K562 (cell line): ENCODE measurements around the gene TSPYL4.

Source experiments
- BRD9 ChIP-seq: fragments of 450-650 bp; IDR thresholded peaks from 2 replicates; pipeline ENCODE4 v1.6.1; 2018; ENCODE audit warnings: low read depth; ENCODE audit not compliant: partially characterized antibody
- EHMT2 ChIP-seq: fragments of 450-650 bp; IDR thresholded peaks from 2 replicates; pipeline ENCODE4 v1.6.1; 2018; ENCODE audit warnings: antibody characterized with exemption
- FOSL1 ChIP-seq: fragments of 200-800 bp; sonication (Bioruptor generic); conservative IDR thresholded peaks from 2 replicates; pipeline ENCODE4 v1.6.1; 2016; ENCODE audit warnings: missing genetic modification characterization, missing compliant biosample characterization
- GABPA ChIP-seq: fragments of 200-800 bp; sonication (Bioruptor generic); conservative IDR thresholded peaks from 2 replicates; pipeline ENCODE4 v1.6.1; 2016; ENCODE audit warnings: low read depth, missing genetic modification characterization, missing compliant biosample characterization
- NR3C1 ChIP-seq: sonication (generic); formaldehyde crosslinking; IDR thresholded peaks from 2 replicates; pipeline ENCODE4 v1.8.1; 2022; ENCODE audit warnings: missing genetic modification reagents
- POLR2A ChIP-seq: fragments of 450-650 bp; conservative IDR thresholded peaks from 2 replicates; pipeline ENCODE4 v1.6.1; 2016
- POLR2AphosphoS2 ChIP-seq: IDR thresholded peaks from 2 replicates; pipeline ENCODE4 v1.6.1; 2012; ENCODE audit warnings: low read length, improper control_type of control experiment
- REST ChIP-seq, 2 experiments: fragments of 450-650 bp; formaldehyde crosslinking in 1 of 2; IDR thresholded peaks; 2 replicates each; pipeline versions ENCODE4 v1.4.0 to v1.6.1; 2014 to 2020; ENCODE audit warnings: mild to moderate bottlenecking in 2 of 2, borderline replicate concordance in 1 of 2, low read depth in 1 of 2
- TCF3 ChIP-seq: sonication (generic); formaldehyde crosslinking; IDR thresholded peaks from 2 replicates; pipeline ENCODE4 v1.4.0; 2020; ENCODE audit warnings: mild to moderate bottlenecking, missing genetic modification reagents
- ZNF589 ChIP-seq: fragments of 200-800 bp; sonication (Bioruptor generic); IDR thresholded peaks from 2 replicates; pipeline ENCODE4 v1.6.1; 2016; ENCODE audit warnings: low read depth, missing genetic modification characterization, missing compliant biosample characterization
- TF ChIP-seq, protein P1 (sequence below), 3 experiments: IDR thresholded peaks in 2 of 3; conservative IDR thresholded peaks in 1 of 3; 2 replicates each; pipeline ENCODE4 v1.5.1; 2011 to 2012; ENCODE audit warnings: low read length in 3 of 3, mild to moderate bottlenecking in 3 of 3, control low read depth in 2 of 3, improper control_type of control experiment in 1 of 3, inconsistent platforms in 1 of 3, low read depth in 1 of 3, mixed read lengths in 1 of 3, moderate library complexity in 1 of 3; ENCODE audit not compliant: insufficient read depth in 2 of 3

DNA sequence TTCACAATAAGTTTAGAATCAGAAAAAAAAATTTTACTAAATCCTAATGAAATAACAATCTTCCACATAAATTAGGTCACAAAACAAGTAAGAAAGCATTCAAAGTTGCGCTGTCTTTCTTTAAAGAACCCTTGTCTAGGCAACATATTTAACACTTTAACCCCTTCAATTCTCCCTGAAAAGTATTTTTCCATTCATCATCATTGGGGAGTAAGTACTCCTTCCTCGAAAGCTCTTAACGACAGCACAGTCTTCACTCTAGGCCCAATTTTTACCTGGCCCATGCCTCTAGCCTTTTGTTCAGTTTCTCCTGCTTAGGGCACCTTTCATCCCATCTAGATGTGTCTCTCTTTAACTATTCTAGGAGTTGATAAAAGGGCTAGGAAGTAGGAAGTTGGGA is 23.2 kb upstream of the TSPYL4 start:
- TF ChIP-seq NR3C1 (no peak), POLR2A (no peak), FOSL1 (tag) (no peak), TCF3 (CRISPR knock-in tag) (no peak), EHMT2 (no peak), ZNF589 (CRISPR knock-in tag) (no peak), REST (IDR thresholded peaks at IDR 0.05; ENCODE audit: borderline replicate concordance) (no peak), REST (CRISPR knock-in tag; IDR thresholded peaks at IDR 0.05; ENCODE audit: low read depth) (no peak), POLR2AphosphoS2 (no peak), BRD9 (no peak), GABPA (tag) (no peak)
- TF ChIP-seq, protein P1, sequence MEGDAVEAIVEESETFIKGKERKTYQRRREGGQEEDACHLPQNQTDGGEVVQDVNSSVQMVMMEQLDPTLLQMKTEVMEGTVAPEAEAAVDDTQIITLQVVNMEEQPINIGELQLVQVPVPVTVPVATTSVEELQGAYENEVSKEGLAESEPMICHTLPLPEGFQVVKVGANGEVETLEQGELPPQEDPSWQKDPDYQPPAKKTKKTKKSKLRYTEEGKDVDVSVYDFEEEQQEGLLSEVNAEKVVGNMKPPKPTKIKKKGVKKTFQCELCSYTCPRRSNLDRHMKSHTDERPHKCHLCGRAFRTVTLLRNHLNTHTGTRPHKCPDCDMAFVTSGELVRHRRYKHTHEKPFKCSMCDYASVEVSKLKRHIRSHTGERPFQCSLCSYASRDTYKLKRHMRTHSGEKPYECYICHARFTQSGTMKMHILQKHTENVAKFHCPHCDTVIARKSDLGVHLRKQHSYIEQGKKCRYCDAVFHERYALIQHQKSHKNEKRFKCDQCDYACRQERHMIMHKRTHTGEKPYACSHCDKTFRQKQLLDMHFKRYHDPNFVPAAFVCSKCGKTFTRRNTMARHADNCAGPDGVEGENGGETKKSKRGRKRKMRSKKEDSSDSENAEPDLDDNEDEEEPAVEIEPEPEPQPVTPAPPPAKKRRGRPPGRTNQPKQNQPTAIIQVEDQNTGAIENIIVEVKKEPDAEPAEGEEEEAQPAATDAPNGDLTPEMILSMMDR (IDR thresholded peaks at IDR 0.05 in 2 of 3, conservative IDR thresholded peaks at IDR 0.05 in 1 of 3; ENCODE audit: insufficient read depth in 2 of 3, low read depth in 1 of 3, low read length in 3 of 3), result no peak
